ENCODE results near the gene ZNF664. TPM values are rescaled to one million over a fixed set of nuclear protein-coding genes. Genes with fewer than 3 reads are reported as not detected.

The ZNF664 gene
- total and polyA plus RNA-seq, 2 of the 13 experiments (the other 11 are each of a cell fraction or from before 2014, with no cell fraction given) = 43.9 to 56.5 TPM

DNA sequence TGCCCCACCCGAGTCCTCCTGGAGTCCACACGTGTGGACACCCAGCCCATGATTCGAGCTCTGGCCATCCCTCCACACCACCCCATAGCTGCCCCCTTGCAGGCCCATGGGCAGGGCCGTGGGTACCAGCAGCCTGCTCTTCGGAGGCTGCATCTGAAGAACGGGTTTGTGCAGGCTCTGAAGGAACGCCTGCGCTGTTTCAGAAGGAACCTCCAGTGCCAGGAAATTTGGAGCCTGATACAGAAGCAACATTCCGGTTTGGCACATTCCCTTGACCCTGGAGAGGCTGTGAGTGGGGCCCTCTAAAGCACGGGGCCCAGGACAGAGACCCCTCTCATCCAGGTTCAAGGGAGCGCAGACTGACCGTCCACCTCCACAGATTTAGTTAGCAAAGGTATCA is 57.0 kb downstream of the ZNF664 start (continued):
- TF ChIP-seq ZNF280B (CRISPR knock-in tag; IDR thresholded peaks at IDR 0.05; ENCODE audit: borderline replicate concordance) = no peak
- TF ChIP-seq, protein P1, sequence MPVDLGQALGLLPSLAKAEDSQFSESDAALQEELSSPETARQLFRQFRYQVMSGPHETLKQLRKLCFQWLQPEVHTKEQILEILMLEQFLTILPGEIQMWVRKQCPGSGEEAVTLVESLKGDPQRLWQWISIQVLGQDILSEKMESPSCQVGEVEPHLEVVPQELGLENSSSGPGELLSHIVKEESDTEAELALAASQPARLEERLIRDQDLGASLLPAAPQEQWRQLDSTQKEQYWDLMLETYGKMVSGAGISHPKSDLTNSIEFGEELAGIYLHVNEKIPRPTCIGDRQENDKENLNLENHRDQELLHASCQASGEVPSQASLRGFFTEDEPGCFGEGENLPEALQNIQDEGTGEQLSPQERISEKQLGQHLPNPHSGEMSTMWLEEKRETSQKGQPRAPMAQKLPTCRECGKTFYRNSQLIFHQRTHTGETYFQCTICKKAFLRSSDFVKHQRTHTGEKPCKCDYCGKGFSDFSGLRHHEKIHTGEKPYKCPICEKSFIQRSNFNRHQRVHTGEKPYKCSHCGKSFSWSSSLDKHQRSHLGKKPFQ (CRISPR knock-in tag; IDR thresholded peaks at IDR 0.05; ENCODE audit: insufficient replicate concordance) = no peak
- TF ChIP-seq HOXA7 (CRISPR knock-in tag; IDR thresholded peaks at IDR 0.05) = no peak
- TF ChIP-seq, protein P2, sequence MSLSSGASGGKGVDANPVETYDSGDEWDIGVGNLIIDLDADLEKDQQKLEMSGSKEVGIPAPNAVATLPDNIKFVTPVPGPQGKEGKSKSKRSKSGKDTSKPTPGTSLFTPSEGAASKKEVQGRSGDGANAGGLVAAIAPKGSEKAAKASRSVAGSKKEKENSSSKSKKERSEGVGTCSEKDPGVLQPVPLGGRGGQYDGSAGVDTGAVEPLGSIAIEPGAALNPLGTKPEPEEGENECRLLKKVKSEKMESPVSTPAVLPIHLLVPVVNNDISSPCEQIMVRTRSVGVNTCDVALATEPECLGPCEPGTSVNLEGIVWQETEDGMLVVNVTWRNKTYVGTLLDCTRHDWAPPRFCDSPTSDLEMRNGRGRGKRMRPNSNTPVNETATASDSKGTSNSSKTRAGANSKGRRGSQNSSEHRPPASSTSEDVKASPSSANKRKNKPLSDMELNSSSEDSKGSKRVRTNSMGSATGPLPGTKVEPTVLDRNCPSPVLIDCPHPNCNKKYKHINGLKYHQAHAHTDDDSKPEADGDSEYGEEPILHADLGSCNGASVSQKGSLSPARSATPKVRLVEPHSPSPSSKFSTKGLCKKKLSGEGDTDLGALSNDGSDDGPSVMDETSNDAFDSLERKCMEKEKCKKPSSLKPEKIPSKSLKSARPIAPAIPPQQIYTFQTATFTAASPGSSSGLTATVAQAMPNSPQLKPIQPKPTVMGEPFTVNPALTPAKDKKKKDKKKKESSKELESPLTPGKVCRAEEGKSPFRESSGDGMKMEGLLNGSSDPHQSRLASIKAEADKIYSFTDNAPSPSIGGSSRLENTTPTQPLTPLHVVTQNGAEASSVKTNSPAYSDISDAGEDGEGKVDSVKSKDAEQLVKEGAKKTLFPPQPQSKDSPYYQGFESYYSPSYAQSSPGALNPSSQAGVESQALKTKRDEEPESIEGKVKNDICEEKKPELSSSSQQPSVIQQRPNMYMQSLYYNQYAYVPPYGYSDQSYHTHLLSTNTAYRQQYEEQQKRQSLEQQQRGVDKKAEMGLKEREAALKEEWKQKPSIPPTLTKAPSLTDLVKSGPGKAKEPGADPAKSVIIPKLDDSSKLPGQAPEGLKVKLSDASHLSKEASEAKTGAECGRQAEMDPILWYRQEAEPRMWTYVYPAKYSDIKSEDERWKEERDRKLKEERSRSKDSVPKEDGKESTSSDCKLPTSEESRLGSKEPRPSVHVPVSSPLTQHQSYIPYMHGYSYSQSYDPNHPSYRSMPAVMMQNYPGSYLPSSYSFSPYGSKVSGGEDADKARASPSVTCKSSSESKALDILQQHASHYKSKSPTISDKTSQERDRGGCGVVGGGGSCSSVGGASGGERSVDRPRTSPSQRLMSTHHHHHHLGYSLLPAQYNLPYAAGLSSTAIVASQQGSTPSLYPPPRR (CRISPR knock-in tag; IDR thresholded peaks at IDR 0.05; ENCODE audit: borderline replicate concordance) = no peak
- no peak for TF ChIP-seq SOX6 (IDR thresholded peaks at IDR 0.05)
- no peak for TF ChIP-seq SOX6 (CRISPR knock-in tag; IDR thresholded peaks at IDR 0.05)
- TF ChIP-seq ZNF772 (CRISPR knock-in tag; IDR thresholded peaks at IDR 0.05) = no peak
- TF ChIP-seq TBX2 (CRISPR knock-in tag; IDR thresholded peaks at IDR 0.05; ENCODE audit: borderline replicate concordance) = no peak
